Measurements from ENCODE around the gene BCDIN3D. TPM values are rescaled to one million over a fixed set of nuclear protein-coding genes. Genes with fewer than 3 reads are reported as not detected.

The BCDIN3D gene
- total and polyA plus RNA-seq, 11 donors = 1.6 to 3.9 (median 2.3) TPM

GRCh38 chr12:49804821-49805220 lies 38.1 kb downstream of the BCDIN3D start:
- intact Hi-C loops (cut with DNase I) = no loop called here
- no peaks in the 10 kb centered on the region for H3K27me3 ChIP-seq
- ATAC-seq (no peak), DNase-seq (no peak)
- no peak overlapping the region for H3K4me3 ChIP-seq
- peaks cover 3 to 71% (median 60%) of the 10 kb centered on the region in 9 donors for H3K36me3 ChIP-seq
- no peaks in the 10 kb centered on the region for H3K9me3 ChIP-seq
- H3K4me1 ChIP-seq = peaks cover 0 to 57% (median 41%) of the 10 kb centered on the region in 12 donors
- TF ChIP-seq POLR2A (IDR thresholded peaks at IDR 0.05) (no peak), CTCF (IDR thresholded peaks at IDR 0.05) (no peak)
- no peak overlapping the region for H3K27ac ChIP-seq
- WGBS, 4 donors = 91 to 94% (median 93%) methylated on average over 10 of the region's 10 CpGs

GRCh38 chr12:49803693-49804450 lies 39.0 kb downstream of the BCDIN3D start:
- no peak for DNase-seq
- 80 to 93% (median 88%) methylated on average over 7 to 12 of the region's 12 CpGs for WGBS, 4 donors
- Histone ChIP-seq H3K4me1 (peaks cover 0 to 47% (median 32%) of the 10 kb centered on the region in 12 donors), H3K27ac (no peak overlapping the region), H3K27me3 (no peaks in the 10 kb centered on the region), H3K4me3 (no peak overlapping the region), H3K9me3 (no peaks in the 10 kb centered on the region), H3K36me3 (peaks cover 3 to 80% (median 70%) of the 10 kb centered on the region in 9 donors)
- no peak for ATAC-seq
- intact Hi-C loops (cut with DNase I) = no loop called here
- TF ChIP-seq POLR2A (IDR thresholded peaks at IDR 0.05) = no peak
- no peak for TF ChIP-seq CTCF (IDR thresholded peaks at IDR 0.05)

GRCh38 chr12:49801141-49802063 lies 41.5 kb downstream of the BCDIN3D start:
- intact Hi-C loops (cut with DNase I) = no loop called here
- H3K27ac ChIP-seq = peak overlapping the region in 11 of 12 donors; percentile 17 to 87 (median 69)
- no peaks in the 10 kb centered on the region for H3K9me3 ChIP-seq
- H3K4me3 ChIP-seq = no peak overlapping the region
- peaks cover 3 to 99% (median 94%) of the 10 kb centered on the region in 9 donors for H3K36me3 ChIP-seq
- 71 to 80% (median 76%) methylated on average over 16 to 17 of the region's 17 CpGs for WGBS, 4 donors
- TF ChIP-seq CTCF (IDR thresholded peaks at IDR 0.05) (no peak), POLR2A (IDR thresholded peaks at IDR 0.05) (no peak)
- peaks cover 0 to 26% (median 16%) of the 10 kb centered on the region in 12 donors for H3K4me1 ChIP-seq
- no peaks in the 10 kb centered on the region for H3K27me3 ChIP-seq
- DNase-seq (no peak), ATAC-seq (peak in 3 of 4 donors; percentile 41 to 52 (median 50))

All from heart left ventricle (tissue), 16 donors.